NK-92 treated with Interleukin-12 subunit alpha and Interleukin-12 subunit beta, amount 100 ng/mL, for 24 hours (cell line): ENCODE measurements around the gene DENND2D.
A peak's percentile ranks its signal among the peaks of the same experiment; 100 is the strongest.

Source experiments
- DNase-seq: peaks from one replicate; lab custom pipeline; 2025; lab: John Stamatoyannopoulos, UW

The DENND2D gene

GRCh38 chr1:111199881-111200801 lies at the start of gene DENND2D:
DENND2D (minus strand) TSS chr1:111200646; CDS start chr1:111200459, 187 bp downstream.
- DNase-seq: peak; percentile 66

GRCh38 chr1:111249960-111250359 lies 49.5 kb upstream of the DENND2D start:
- no peak for DNase-seq

GRCh38 chr1:111247125-111247838 lies 46.8 kb upstream of the DENND2D start:
- DNase-seq: no peak

GRCh38 chr1:111242805-111243523 lies 42.5 kb upstream of the DENND2D start:
- DNase-seq: no peak

- DNase-seq: no peak
These were observed 41.4 kb upstream of the DENND2D start for GRCh38 chr1:111241797-111242196.

DNA sequence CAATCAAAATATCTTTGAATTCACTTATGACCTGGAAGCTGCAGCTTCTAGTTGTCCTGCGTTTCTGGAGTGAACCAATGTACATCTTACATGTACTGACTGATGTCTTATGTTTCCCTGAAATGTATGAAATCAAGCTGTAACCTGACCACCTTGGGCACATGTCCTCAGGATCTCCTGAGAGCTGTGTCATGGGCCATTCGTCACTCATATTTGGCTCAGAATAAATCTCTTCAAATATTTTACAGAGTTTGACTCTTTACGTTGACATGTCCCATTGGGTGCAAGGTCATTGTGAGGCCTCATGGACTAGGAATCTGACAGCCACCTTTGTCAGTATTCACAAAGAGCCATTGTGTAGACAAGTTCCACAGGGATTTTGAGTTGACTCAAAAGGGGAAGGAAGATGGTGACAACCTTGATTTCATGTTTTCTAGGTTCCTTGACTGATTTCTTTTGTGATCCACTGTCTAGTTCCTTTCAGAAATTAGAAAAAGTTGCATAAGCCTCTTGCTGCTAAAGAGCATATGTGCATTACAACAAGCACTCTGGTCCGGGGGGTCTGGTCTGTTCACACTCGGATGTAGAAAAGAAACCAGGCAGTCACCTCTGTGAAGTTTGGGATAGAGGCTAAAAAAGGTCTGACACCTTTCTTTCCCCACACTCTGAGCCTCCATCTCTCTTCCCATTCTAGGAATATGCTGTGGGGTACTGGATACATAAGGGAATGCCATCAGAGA lies 37.8 kb upstream of the DENND2D start:
- no peak for DNase-seq

- no peak for DNase-seq
These were observed 36.4 kb upstream of the DENND2D start for GRCh38 chr1:111236806-111237205.

GRCh38 chr1:111236379-111236778 lies 35.9 kb upstream of the DENND2D start:
- no peak for DNase-seq

DNA sequence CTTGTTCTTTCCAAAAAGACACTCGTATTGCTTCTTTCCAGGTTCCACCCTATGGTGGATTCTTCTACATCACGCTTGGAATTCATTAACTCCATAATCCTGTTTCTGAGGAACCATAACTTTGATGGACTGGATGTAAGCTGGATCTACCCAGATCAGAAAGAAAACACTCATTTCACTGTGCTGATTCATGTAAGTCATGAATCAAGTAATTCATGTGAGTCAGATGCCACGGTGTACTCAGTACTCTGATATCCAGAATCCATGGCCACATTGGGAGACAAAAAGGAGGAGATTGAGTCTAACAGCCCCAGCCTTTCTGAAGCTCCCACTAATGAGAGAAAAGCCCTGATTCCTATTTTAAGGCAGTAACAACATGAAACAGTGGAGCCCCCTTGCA lies 34.4 kb upstream of the DENND2D start:
- no peak for DNase-seq

DNA sequence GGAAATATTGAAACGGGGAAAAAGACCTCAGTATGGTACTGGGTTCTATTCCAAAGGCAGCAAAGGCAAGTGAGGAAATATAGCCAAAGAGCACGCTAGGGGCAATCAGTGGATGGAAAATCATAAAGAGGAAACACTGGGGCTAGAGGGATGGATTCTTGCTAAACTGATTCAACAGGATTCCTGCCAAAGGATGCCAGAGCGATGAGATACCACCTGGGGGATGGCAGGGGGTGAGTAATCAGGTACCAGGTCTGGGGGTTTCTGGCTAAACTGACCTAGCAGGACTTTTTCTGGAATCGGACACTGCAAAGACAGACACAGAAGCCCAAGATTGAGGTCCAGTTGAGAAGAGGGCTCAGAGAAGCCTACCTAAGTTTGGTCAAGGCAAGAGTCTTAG lies 33.8 kb upstream of the DENND2D start:
- no peak for DNase-seq

DNA sequence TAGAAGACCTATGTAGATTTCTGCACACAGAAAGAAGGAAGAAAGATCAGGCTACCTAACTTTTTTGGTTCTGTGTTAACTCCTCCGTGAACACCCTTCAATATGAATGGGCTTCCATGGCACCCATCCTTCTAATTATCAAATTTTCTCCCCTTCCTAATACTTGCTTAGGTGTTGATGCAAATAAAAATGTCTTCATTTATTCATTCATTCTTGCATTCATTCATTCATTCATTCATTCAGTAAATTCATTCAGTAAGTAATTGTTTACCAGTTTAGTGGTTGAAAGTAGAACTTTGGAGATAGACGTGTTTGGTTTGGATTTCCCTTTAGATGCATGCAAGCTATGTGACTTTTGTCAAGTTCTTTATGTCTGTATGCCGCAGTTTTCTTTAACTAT lies 31.7 kb upstream of the DENND2D start:
- DNase-seq: no peak

DNA sequence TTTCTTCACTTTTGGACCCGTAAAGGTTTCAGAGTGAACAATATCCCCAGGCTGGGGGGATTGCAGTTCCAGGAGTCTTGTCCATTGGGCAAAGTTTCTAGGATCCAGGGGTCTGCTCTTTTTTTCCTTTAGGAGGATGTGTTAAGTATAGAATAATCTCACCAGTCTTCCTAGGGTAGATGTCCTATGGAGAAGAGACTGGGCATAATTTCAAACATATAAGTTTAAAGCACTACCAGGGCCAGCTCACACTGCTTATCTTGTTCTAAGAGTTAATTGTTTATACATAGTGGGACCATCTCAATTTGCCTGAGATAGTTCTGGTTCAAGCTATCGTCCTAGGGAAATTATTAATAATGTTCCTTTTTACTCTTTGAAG lies 28.3 kb upstream of the DENND2D start:
- DNase-seq: no peak

DNA sequence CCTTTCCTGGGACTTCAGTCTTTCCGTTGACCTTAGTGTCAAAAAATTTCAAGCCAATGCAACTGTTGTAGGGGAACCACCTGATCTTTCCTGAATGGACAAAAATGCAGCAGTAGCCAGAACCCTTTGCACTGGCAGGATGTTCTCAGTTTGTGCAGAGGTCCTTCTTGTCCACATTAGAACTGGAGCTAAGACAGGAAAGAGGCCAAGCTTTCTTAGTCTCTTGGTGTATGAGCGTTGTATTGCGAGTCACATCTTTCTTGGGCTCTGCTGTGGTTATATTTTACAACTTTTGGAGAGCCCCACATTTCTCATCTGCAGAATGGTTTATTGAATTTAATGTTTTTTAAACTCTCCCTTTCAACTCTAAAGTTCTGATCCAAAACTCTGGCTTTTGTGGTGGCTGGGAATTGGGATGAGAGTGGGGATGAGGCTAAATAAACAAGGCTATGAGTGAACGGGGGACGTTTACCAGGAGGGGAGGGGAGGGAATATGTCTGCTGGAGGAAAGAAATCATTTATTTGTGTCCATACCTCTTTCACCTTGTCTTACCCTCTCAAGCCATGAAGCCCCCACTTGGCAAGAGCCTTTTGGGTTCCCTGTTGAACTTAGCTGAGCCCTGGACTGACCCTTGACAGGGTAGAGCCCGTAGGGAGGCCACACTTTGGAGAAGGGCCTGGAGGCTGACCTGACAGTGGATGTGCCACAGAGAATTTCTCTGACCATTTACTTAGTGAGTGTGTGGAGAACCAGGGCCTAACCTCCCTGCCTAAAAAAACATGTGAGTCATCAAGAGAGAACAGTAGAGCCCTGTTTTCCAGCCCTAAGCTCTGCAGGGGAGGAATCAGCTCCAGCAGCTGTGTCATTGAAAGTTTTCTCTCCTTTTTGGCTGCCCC lies 27.7 kb upstream of the DENND2D start:
- no peak for DNase-seq

DNA sequence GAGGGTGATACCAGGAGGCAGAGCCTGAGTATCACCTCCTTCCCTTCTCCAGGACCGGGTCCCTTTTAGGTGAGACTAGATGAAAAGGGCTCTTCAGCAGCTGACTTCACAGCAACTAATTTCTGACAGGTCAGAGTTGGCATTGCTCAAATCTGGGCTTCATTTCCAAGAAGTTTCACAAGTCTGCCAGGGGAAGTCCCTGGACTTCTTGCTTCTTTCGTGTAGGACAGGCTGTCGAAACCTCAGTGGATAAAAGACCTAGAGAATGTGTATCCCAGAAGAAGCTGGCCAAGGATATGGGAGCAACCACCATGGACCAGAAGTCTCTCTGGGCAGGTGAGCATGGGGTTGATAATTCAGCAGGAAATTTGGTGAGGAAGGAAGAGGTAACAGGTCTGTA lies 27.0 kb upstream of the DENND2D start, which contains the start of gene CHI3L2:
Gene CHI3L2 (plus strand): TSS at position 280 of the 400 bp plus-strand sequence. CDS start 17 bp downstream, at position 297.
- no peak for DNase-seq

DNA sequence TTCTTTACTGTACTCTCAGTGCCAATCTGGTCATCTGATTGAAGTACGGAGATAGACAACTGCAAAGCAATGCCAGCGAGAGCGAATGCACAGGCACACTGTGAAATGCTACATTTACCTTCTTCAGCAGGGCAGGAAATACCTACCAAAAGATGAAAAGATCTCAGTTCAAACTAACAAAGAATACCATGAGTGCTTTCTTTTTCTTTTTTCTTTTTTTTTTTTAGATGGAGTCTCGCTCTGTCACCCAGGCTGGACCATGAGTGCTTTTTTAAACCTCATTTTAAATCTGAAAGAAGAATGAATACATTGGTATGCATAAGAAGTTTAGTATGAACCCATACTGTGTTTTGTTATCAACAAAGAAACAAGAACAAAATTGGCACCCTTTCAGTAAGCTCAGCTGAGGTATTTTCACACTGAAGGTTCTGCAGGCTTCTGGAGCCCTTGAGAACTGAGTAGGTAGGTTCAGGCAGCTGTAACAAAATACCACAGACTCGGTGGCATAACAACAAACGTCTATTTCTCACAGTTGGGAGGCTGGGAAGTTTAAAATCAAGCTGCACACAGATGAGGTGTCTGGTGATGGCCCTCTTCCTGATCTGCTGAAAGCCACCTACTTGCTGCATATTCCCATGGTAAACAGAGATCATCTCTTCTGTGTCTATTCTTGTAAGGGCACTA lies 25.4 kb upstream of the DENND2D start:
- DNase-seq: no peak

GRCh38 chr1:111225091-111225490 lies 24.6 kb upstream of the DENND2D start:
- no peak for DNase-seq

DNA sequence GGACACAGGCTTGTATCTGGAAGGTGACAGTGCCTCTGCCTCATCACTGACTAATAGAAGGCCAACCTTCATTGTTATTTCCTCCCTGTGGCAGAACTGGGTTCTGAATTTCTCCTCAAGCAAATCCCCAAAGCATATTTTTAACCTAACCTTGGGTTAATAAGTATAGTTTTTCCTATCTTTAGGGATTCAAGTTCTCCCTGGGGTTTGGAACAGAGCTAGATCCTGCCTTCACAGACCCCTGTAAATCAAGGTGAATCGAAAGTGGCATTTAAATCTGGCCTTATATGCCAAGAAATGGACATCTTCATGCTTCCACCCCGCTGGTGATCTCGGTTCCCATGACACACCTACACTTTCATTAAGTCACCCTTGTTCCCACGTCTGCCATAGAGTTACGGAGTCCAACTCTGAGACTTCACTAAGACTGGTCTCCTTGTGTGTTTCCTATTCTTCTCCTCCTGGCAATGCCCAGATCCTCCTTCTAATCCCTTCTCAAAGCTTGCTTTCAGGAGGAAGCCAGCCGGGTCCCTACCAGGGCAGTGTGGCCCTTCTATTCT lies 22.8 kb upstream of the DENND2D start:
- no peak for DNase-seq

DNA sequence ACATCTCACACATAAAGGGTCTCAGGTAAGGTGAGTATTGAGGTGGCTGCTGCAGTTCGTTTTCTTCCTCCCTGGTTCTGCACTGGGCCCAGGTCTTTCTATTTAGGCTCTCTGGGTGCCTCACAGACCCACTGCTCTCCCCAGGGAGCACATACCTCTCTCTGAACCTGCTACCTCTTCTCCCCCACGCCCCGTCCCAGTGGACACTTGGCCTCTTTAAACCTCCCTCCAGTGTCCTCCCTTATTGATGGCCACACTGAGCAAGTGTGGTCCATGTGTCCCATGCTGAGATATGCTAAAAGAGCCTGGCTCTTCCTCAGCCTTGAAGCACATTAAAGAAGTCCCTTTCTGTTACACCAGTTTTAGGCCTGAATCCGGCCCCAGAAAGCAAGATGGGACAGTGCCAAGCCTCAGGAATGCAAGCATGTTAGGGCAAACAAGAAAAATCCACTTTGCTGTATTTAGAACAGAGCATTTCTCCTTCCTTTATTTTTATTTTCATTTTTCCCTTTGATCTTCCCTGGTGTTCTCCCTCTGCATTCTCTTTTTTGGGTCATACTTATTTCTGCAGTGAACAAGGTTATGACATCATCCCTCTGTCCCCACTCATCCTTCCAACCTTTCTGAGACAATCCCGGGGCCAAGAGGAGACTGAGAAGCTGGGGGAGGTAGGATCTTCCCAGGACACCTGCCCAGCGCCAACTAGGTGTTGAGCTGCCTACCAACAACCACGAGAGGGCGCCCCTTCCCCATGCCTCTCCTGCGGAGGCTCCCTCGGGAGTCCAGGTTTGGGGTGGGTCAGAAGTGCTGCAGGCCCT lies 22.1 kb upstream of the DENND2D start:
- peak; percentile 79 for DNase-seq
